HG03045 (cell line): ENCODE data around the gene SPAST.
"Not testable (repeated sequence)": the region's sequence is repeated elsewhere in the genome, so short reads cannot be mapped to it uniquely, and the experiment has no call there.

Experiments used
- ATAC-seq: cut with Tn5 transposase; IDR thresholded peaks from one replicate; pipeline ENCODE4 v1.9.1; 2021; ENCODE audit warnings: mild to moderate bottlenecking, moderate library complexity; ENCODE audit not compliant: unreplicated experiment

SPAST gene

GRCh38 chr2:32124660-32125059, 61.3 kb downstream of the SPAST start:
- no peak for ATAC-seq

DNA sequence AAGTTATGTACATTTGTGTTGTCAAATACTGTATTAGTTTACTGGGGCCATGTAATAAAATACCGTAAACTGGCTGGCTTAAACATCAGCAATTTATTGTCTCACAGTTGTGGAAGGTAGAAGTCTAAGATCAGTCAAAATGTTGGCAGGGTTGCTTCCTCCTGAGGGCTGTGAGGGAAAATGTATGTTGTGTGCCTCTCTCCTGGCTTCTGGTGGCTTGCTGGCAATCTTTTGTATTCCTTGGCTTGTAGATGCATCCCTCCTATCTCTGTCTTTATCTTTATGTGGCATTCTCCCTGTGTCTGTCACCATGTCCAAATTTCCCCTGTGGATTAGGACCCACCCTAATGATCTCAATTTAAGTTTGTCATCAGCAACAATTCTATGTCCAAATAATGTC, 65.3 kb downstream of the SPAST start:
- ATAC-seq, result no peak

DNA sequence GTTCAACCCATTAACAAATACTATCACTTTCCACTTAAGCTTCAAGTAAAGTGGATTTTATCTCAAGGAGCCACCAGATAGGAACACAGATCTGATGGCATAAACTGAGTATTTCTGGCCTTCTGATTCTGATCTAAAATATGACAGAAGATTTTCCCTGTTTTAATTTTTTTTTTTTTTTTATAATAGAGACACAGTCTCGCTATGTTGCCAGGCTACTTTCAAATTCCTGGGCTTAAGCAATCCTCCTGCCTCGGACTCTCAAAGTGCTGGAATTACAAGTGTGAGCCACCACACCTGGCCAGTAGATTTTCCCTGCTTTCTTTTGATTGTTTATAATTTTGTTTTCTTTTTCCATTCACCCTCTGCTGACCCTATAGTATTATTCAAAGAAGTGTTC, 65.7 kb downstream of the SPAST start:
- no peak for ATAC-seq

DNA sequence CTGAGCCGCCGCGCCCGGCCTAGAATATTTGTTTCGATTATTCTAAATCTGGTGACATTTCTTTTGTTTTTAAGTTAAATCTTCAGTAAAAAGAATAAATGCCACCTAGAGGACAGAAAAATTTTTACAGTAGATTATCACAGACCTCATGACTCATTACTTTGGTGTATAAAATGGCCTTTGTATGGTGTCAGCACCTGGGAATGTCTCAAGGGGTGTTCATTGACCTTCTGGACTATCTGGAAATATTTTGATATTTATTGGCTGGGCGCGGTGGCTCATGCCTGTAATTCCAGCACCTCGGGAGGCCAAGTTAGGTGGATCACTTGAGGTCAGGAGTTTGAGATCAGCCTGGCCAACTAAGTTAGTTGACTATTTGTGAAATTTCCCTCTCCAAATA, 72.1 kb downstream of the SPAST start:
- no peak for ATAC-seq

- no peak for ATAC-seq
These were observed 72.7 kb downstream of the SPAST start for GRCh38 chr2:32136097-32136496.

DNA sequence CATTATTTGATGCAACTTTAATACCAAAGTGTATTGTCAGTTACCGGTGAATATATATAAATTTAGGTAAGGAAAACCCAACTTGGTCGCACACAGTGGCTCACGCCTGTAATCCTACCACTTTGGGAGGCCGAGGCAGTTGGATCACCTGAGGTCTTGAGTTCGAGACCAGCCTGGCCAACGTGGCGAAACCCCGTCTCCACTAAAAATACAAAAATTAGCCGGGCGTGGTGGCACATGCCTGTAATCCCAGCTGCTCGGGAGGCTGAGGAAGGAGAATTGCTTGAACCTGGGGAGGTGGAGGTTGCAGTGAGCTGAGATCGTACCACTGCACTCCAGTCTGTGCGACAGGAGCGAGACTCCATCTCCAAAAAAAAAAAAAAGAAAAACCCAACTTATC, 88.2 kb downstream of the SPAST start:
- not testable (repeated sequence) for ATAC-seq

GRCh38 chr2:32159678-32160077, 96.3 kb downstream of the SPAST start:
- ATAC-seq, result no peak

DNA sequence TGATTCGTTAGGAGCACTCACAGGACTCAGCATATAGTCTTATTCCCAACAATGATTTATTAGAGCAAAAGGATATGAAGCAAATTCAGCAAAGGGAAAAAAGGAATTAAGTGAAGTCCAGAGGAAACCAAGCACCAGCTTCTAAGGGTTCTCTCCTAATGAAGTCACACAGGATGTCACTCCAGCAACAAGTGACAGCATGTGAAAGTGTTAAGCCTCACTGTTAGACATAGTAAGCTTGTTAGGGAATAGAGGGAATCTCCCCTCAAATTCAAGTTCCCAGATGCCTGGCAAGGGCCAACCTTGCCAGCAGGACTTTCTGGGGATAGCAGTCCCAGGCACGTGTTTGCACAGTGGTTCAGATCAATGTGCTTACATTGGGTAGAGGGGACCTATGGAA, 97.9 kb downstream of the SPAST start:
- no peak for ATAC-seq

DNA sequence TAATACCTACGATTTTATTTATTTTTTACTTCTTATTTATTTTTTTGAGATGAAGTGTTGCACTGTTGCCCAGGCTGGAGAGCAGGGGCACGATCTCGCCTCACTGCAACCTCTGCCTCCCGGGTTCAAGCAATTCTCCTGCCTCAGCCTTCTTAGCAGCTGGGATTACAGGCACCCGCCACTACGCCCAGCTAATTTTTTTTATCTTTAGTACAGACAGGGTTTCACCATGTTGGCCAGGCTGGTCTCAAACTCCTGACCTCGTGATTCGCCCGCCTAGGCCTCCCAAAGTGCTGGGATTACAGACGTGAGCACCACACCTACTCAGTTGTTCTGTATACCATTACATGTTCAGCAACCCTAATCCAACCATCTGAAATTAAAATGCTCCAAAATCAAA, 100.9 kb downstream of the SPAST start:
- not testable (repeated sequence) for ATAC-seq

GRCh38 chr2:32165027-32165347, 101.6 kb downstream of the SPAST start:
- ATAC-seq, result not testable (repeated sequence)

GRCh38 chr2:32166115-32166574, 102.8 kb downstream of the SPAST start:
- ATAC-seq, result no peak

DNA sequence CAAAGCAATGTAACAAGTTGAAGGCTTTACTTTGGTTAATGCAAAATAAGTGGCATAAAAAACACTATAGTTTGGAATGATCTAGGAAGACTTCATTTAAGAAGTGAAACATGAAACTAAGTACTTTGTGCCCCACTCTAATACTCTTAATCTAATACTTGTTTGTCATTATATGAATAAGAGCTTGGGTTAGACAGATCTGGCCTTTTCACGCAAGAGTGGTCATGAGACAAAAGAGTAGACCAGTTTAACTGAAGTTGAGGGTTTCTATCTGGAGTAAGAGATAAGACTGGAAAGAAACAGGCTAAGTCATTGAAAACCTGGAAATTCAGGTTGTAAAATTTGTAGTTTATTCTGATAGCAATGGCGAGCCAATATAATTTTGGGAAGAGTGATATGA, 105.2 kb downstream of the SPAST start:
- ATAC-seq, result no peak

DNA sequence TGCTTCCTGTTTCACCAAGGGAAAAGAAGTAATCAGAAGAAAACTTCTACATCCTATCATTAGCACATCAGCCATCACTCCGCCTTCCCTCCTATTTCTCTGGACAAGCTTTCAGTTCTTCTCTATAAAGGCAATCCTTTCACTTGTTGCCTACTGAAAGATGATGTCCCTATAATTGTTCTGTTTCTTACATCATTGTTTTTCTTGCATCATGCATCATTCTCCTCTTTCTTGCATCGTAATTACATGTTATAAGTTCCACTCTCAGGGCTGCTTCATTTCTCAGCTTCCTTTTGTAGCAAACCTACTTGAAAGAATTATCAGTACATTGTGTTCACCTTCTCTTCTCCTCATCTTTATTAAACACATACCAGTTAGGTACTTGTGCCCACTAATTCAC, 109.5 kb downstream of the SPAST start:
- no peak for ATAC-seq

- ATAC-seq, result no peak
These were observed 119.3 kb downstream of the SPAST start for GRCh38 chr2:32182667-32183066.

GRCh38 chr2:32189011-32189410, 125.7 kb downstream of the SPAST start:
- ATAC-seq, result no peak

DNA sequence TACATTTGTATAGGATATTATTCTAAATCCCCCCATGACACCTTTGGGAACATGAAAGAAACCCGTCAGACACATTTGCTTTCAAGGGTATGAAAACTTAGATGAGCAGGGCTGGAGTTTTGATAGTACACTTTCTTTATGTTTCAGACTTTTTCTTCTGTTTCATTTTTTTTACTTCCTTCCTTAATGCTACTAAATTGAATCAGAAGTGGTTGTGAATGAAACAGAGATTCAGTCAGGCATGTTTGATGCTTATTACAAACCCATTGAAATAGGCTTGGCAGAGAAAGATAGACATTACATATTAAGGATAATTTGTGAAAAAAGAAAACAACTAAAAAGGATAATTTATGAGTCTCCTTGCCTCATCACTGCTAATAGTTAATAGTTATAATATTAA, 129.1 kb downstream of the SPAST start:
- no peak for ATAC-seq

DNA sequence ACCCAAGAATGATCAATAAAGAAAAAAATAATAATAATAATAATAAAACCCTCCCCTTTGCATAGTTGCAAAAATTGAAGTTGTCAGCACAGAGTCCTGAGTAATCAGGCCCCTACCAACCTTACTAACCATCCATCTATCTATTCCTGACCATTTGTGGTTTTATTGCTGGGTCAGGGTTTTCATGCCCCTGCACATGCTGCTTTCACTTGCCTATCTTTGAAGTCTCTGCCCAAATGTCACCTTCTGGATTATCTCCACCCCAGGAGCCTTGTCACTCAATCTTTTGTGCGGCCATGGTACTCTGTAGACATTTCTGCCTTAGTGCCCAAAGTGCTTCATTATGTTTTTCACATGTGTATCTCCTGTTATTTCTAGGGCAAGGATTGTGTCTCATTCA, 137.5 kb downstream of the SPAST start:
- no peak for ATAC-seq

- ATAC-seq, result not testable (repeated sequence)
These were observed 140.1 kb downstream of the SPAST start for GRCh38 chr2:32203428-32203827.
